ENCODE measurements around the gene CENPP. TPM values are rescaled to one million over a fixed set of nuclear protein-coding genes. Genes with fewer than 3 reads are reported as not detected.

The CENPP gene
- total and polyA plus RNA-seq, 4 donors: 0.62 to 8.7 (median 1.3) TPM

DNA sequence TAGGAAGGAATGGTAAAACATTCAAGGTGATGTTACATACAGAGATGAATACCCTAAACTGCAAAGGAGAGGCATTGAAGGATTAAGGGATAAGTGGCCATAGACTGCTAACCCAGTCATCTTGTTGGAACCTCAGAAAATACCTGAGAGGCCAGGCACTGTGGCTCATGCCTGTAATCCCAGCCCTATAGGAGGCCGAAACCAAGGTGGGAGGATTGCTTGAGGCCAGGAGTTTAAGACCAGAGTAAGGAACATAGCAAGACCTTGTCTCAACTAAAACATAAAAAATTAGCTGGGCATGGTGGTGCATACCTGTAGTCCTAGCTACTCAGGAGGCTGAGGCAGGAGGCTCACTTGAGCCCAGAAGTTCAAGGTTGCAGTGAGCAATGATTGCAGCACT is 199.1 kb downstream of the CENPP start:
- no peak for DNase-seq (ENCODE audit: low spot score)
- no peak for TF ChIP-seq YY1 (IDR thresholded peaks at IDR 0.05)
- no peak for TF ChIP-seq GABPA (IDR thresholded peaks at IDR 0.05 in 1 of 2, conservative IDR thresholded peaks at IDR 0.05 in 1 of 2)
- no peak for TF ChIP-seq SP1 (IDR thresholded peaks at IDR 0.05)
- no peak for TF ChIP-seq HNF4A (conservative IDR thresholded peaks at IDR 0.05)
- no peak for TF ChIP-seq ZBTB33 (IDR thresholded peaks at IDR 0.05)
- TF ChIP-seq ATF3 (IDR thresholded peaks at IDR 0.05): no peak
- TF ChIP-seq NR2F2 (IDR thresholded peaks at IDR 0.05): no peak
- no peak for TF ChIP-seq MAX (IDR thresholded peaks at IDR 0.05)
- no peak for TF ChIP-seq JUND (IDR thresholded peaks at IDR 0.05)
- TF ChIP-seq EGR1 (IDR thresholded peaks at IDR 0.05; ENCODE audit: low read depth in 2 of 2): no peak
- no peak for TF ChIP-seq HNF4G (IDR thresholded peaks at IDR 0.05)
- H3K27me3 ChIP-seq (ENCODE audit: control insufficient read depth in 4 of 4, insufficient read depth in 4 of 4, low read length in 3 of 4): no peaks in the 10 kb centered on the region
- peaks cover 0 to 2% (median 0%) of the 10 kb centered on the region in 4 donors for H3K36me3 ChIP-seq (ENCODE audit: control insufficient read depth in 4 of 4, insufficient read depth in 3 of 4, low read depth in 1 of 4, low read length in 3 of 4)
- H3K9ac ChIP-seq (ENCODE audit: low read depth in 1 of 2, low read length in 2 of 2): no peak overlapping the region
- H3K4me1 ChIP-seq (ENCODE audit: control insufficient read depth in 4 of 4, insufficient read depth in 4 of 4, low read length in 3 of 4): no peaks in the 10 kb centered on the region
- no peaks in the 10 kb centered on the region for H3K9me3 ChIP-seq (ENCODE audit: control insufficient read depth in 4 of 4, low read length in 3 of 4)
- H3K4me3 ChIP-seq (ENCODE audit: low read depth in 1 of 3, low read length in 3 of 3): no peak overlapping the region
- WGBS: 95% methylated on average over 1 of the region's 1 CpG
- H3K27ac ChIP-seq (ENCODE audit: low read depth in 1 of 2, low read length in 2 of 2): no peak overlapping the region

DNA sequence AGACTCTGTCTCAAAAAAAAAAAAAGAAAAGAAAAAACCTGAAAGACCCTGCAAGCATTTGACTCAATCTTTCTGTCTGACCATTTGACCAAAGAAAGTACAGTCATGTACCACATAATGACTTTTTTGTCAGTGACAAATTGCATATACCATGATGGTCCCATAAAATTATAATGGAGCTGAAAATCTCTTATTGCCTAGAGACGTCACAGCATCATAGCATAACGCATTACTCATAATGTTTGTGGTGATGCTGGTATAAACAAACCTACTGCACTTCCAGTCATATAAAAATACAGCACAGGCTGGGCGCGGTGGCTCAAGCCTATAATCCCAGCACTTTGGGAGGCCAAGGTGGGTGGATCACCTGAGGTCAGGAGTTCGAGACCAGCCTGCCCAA is 199.6 kb downstream of the CENPP start:
- no peak overlapping the region for H3K9ac ChIP-seq (ENCODE audit: low read depth in 1 of 2, low read length in 2 of 2)
- no peaks in the 10 kb centered on the region for H3K9me3 ChIP-seq (ENCODE audit: control insufficient read depth in 4 of 4, low read length in 3 of 4)
- H3K36me3 ChIP-seq (ENCODE audit: control insufficient read depth in 4 of 4, insufficient read depth in 3 of 4, low read depth in 1 of 4, low read length in 3 of 4): no peaks in the 10 kb centered on the region
- WGBS: 96% methylated on average over 5 of the region's 5 CpGs
- no peaks in the 10 kb centered on the region for H3K27me3 ChIP-seq (ENCODE audit: control insufficient read depth in 4 of 4, insufficient read depth in 4 of 4, low read length in 3 of 4)
- H3K4me1 ChIP-seq (ENCODE audit: control insufficient read depth in 4 of 4, insufficient read depth in 4 of 4, low read length in 3 of 4): no peaks in the 10 kb centered on the region
- DNase-seq (ENCODE audit: low spot score): no peak
- TF ChIP-seq SP1 (IDR thresholded peaks at IDR 0.05): no peak
- TF ChIP-seq TAF1 (conservative IDR thresholded peaks at IDR 0.05): no peak
- no peak for TF ChIP-seq HNF4A (conservative IDR thresholded peaks at IDR 0.05)
- no peak for TF ChIP-seq RXRA (IDR thresholded peaks at IDR 0.05)
- TF ChIP-seq, protein P1, sequence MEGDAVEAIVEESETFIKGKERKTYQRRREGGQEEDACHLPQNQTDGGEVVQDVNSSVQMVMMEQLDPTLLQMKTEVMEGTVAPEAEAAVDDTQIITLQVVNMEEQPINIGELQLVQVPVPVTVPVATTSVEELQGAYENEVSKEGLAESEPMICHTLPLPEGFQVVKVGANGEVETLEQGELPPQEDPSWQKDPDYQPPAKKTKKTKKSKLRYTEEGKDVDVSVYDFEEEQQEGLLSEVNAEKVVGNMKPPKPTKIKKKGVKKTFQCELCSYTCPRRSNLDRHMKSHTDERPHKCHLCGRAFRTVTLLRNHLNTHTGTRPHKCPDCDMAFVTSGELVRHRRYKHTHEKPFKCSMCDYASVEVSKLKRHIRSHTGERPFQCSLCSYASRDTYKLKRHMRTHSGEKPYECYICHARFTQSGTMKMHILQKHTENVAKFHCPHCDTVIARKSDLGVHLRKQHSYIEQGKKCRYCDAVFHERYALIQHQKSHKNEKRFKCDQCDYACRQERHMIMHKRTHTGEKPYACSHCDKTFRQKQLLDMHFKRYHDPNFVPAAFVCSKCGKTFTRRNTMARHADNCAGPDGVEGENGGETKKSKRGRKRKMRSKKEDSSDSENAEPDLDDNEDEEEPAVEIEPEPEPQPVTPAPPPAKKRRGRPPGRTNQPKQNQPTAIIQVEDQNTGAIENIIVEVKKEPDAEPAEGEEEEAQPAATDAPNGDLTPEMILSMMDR (IDR thresholded peaks at IDR 0.05; ENCODE audit: low read depth, low read length, missing input control): no peak
- TF ChIP-seq, protein P2, sequence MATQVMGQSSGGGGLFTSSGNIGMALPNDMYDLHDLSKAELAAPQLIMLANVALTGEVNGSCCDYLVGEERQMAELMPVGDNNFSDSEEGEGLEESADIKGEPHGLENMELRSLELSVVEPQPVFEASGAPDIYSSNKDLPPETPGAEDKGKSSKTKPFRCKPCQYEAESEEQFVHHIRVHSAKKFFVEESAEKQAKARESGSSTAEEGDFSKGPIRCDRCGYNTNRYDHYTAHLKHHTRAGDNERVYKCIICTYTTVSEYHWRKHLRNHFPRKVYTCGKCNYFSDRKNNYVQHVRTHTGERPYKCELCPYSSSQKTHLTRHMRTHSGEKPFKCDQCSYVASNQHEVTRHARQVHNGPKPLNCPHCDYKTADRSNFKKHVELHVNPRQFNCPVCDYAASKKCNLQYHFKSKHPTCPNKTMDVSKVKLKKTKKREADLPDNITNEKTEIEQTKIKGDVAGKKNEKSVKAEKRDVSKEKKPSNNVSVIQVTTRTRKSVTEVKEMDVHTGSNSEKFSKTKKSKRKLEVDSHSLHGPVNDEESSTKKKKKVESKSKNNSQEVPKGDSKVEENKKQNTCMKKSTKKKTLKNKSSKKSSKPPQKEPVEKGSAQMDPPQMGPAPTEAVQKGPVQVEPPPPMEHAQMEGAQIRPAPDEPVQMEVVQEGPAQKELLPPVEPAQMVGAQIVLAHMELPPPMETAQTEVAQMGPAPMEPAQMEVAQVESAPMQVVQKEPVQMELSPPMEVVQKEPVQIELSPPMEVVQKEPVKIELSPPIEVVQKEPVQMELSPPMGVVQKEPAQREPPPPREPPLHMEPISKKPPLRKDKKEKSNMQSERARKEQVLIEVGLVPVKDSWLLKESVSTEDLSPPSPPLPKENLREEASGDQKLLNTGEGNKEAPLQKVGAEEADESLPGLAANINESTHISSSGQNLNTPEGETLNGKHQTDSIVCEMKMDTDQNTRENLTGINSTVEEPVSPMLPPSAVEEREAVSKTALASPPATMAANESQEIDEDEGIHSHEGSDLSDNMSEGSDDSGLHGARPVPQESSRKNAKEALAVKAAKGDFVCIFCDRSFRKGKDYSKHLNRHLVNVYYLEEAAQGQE (IDR thresholded peaks at IDR 0.05): no peak
- TF ChIP-seq NR2F2 (IDR thresholded peaks at IDR 0.05): no peak
- H3K27ac ChIP-seq (ENCODE audit: low read depth in 1 of 2, low read length in 2 of 2): no peak overlapping the region
- H3K4me3 ChIP-seq (ENCODE audit: low read depth in 1 of 3, low read length in 3 of 3): no peak overlapping the region
